Coronary artery (tissue), 2 donors: ENCODE results near the gene KIAA1549.

Source experiments
- DNase-seq: peaks from one replicate; pipeline ENCODE4 v3.0.0-alpha.2; 2017; ENCODE audit warnings: low spot score
- H3K27ac ChIP-seq, 2 donors: fragments of 200-600 bp; sonication (generic); one replicate each; pipeline ENCODE4 v1.5.1; 2016 to 2019
- H3K4me3 ChIP-seq: fragments of 200-600 bp; sonication (generic); 2 replicates; pipeline ENCODE4 v1.5.1; 2016; ENCODE audit warnings: mild to moderate bottlenecking, moderate library complexity
- CTCF ChIP-seq: fragments of 200-600 bp; sonication (generic); IDR thresholded peaks from one replicate; pipeline ENCODE4 v1.5.1; 2019; ENCODE audit warnings: antibody characterized with exemption

The KIAA1549 gene

GRCh38 chr7:138918756-138919155, 62.4 kb downstream of the KIAA1549 start:
- DNase-seq = peak; percentile 36
- TF ChIP-seq CTCF = no peak

GRCh38 chr7:138918176-138918575, 63.0 kb downstream of the KIAA1549 start:
- DNase-seq = peak; percentile 55
- Histone ChIP-seq H3K4me3 (no peak overlapping the region), H3K27ac (no peak overlapping the region)
- no peak for TF ChIP-seq CTCF

More at GRCh38 chr7:138918756-138919155, 62.4 kb downstream of the KIAA1549 start:
- no peak overlapping the region for H3K27ac ChIP-seq
- no peak overlapping the region for H3K4me3 ChIP-seq

- no peak for TF ChIP-seq CTCF
- Histone ChIP-seq H3K27ac (no peak overlapping the region), H3K4me3 (no peak overlapping the region)
- DNase-seq = peak; percentile 29
Observed at GRCh38 chr7:138917771-138918170, 63.4 kb downstream of the KIAA1549 start.

GRCh38 chr7:138916731-138917130, 64.5 kb downstream of the KIAA1549 start:
- no peak for TF ChIP-seq CTCF
- no peak overlapping the region for H3K27ac ChIP-seq
- peak; percentile 40 for DNase-seq
- no peak overlapping the region for H3K4me3 ChIP-seq

GRCh38 chr7:138916275-138916674, 64.9 kb downstream of the KIAA1549 start:
- TF ChIP-seq CTCF = no peak
- DNase-seq = no peak
- Histone ChIP-seq H3K4me3 (no peak overlapping the region), H3K27ac (no peak overlapping the region)

- Histone ChIP-seq H3K27ac (no peak overlapping the region), H3K4me3 (no peak overlapping the region)
- no peak for TF ChIP-seq CTCF
- peak; percentile 9 for DNase-seq
Observed at GRCh38 chr7:138913783-138914182, 67.4 kb downstream of the KIAA1549 start.

GRCh38 chr7:138911007-138911406, 70.2 kb downstream of the KIAA1549 start:
- H3K4me3 ChIP-seq = no peak overlapping the region
- H3K27ac ChIP-seq = no peak overlapping the region
- DNase-seq = no peak
- TF ChIP-seq CTCF = no peak
